IMR-90 (cell line): ENCODE results near the gene WRAP73. TPM values are rescaled to one million over a fixed set of nuclear protein-coding genes. Genes with fewer than 3 reads are reported as not detected.

Experiments
- ATAC-seq: fragments of 200-7000 bp; cut with Tn5 transposase; 2 replicates; pipeline ENCODE4 v1.9.1; 2020; ENCODE audit warnings: low read depth, mild to moderate bottlenecking, moderate library complexity
- BruUV-seq: library from RNA; stranded (reverse); fragments of 400-500 nt; replicated peaks from 2 replicates; lab custom pipeline; 2021; lab: Mats Ljungman, UMichigan
- CTCF ChIA-PET: fragments of 300-600 bp; formaldehyde crosslinking; extraction: SDS; loops from one replicate; lab custom pipeline; 2021; ENCODE audit warnings: antibody characterized with exemption; lab: Yijun Ruan, JAX
- POLR2A ChIA-PET: fragments of 300-600 bp; sonication (Branson Sonifier 250); formaldehyde crosslinking; loops from one replicate; lab custom pipeline; 2022; ENCODE audit warnings: antibody characterized with exemption; ENCODE audit not compliant: unreplicated experiment; lab: Charles Lee
- DNase-seq: peaks from one replicate; pipeline ENCODE4 v3.0.0; 2013
- H2AFZ ChIP-seq: replicated peaks from 2 replicates; pipeline ENCODE3; 2013; ENCODE audit warnings: low read length, mild to moderate bottlenecking; ENCODE audit not compliant: poor library complexity
- H2AK5ac ChIP-seq: 2 replicates; pipeline ENCODE4 v1.6.1; 2013; ENCODE audit warnings: low read depth, low read length, inconsistent platforms
- H2AK9ac ChIP-seq: replicated peaks from 2 replicates; pipeline ENCODE3; 2013; ENCODE audit warnings: mild to moderate bottlenecking, low read depth, low read length, moderate library complexity; ENCODE audit not compliant: poor library complexity
- H2BK120ac ChIP-seq: 2 replicates; pipeline ENCODE4 v1.6.1; 2013; ENCODE audit warnings: low read depth, low read length, inconsistent platforms
- H2BK15ac ChIP-seq: 3 replicates; pipeline ENCODE4 v1.6.1; 2013; ENCODE audit warnings: low read depth, low read length, inconsistent platforms
- H2BK20ac ChIP-seq: 2 replicates; pipeline ENCODE4 v1.6.1; 2013; ENCODE audit warnings: low read depth, mild to moderate bottlenecking, inconsistent platforms, low read length, moderate library complexity
- H2BK5ac ChIP-seq: 2 replicates; pipeline ENCODE4 v1.6.1; 2013; ENCODE audit warnings: mild to moderate bottlenecking, low read depth, low read length, inconsistent platforms; ENCODE audit not compliant: poor library complexity, severe bottlenecking
- H3K14ac ChIP-seq: replicated peaks from 2 replicates; pipeline ENCODE4 v1.6.1; 2013; ENCODE audit warnings: low read depth, low read length, inconsistent platforms
- H3K18ac ChIP-seq: 2 replicates; pipeline ENCODE4 v1.6.1; 2013; ENCODE audit warnings: low read depth, low read length, control low read depth
- H3K23ac ChIP-seq: 2 replicates; pipeline ENCODE4 v1.6.1; 2013; ENCODE audit warnings: low read depth, low read length, inconsistent platforms
- H3K27ac ChIP-seq: 2 replicates; pipeline ENCODE4 v1.5.1; 2013; ENCODE audit warnings: mild to moderate bottlenecking, control low read depth, low read length; ENCODE audit not compliant: insufficient read depth
- H3K27me3 ChIP-seq: 2 replicates; pipeline ENCODE4 v1.6.1; 2013; ENCODE audit warnings: low read length; ENCODE audit not compliant: control insufficient read depth, insufficient read depth
- H3K36me3 ChIP-seq: 2 replicates; pipeline ENCODE4 v1.6.1; 2013; ENCODE audit warnings: low read length, mixed read lengths; ENCODE audit not compliant: control insufficient read depth, insufficient read depth
- H3K4ac ChIP-seq: 2 replicates; pipeline ENCODE4 v1.6.1; 2013; ENCODE audit warnings: low read depth, low read length, inconsistent platforms
- H3K4me1 ChIP-seq: 2 replicates; pipeline ENCODE4 v1.6.1; 2013; ENCODE audit warnings: low read length, mixed read lengths; ENCODE audit not compliant: control insufficient read depth, insufficient read depth
- H3K4me2 ChIP-seq: 2 replicates; pipeline ENCODE4 v1.6.1; 2013; ENCODE audit warnings: low read depth, mild to moderate bottlenecking, control low read depth, low read length, moderate library complexity
- H3K4me3 ChIP-seq: 2 replicates; pipeline ENCODE4 v1.5.1; 2013; ENCODE audit warnings: low read depth, mild to moderate bottlenecking, control low read depth, low read length, moderate library complexity; ENCODE audit not compliant: insufficient read depth
- H3K56ac ChIP-seq: 2 replicates; pipeline ENCODE4 v1.6.1; 2013; ENCODE audit warnings: low read length, inconsistent platforms; ENCODE audit not compliant: insufficient read depth; ENCODE audit errors: extremely low read depth
- H3K79me1 ChIP-seq, 2 experiments: 2 replicates each; pipeline ENCODE4 v1.6.1; 2013; ENCODE audit warnings: low read length in 2 of 2, inconsistent platforms in 1 of 2, low read depth in 1 of 2
- H3K9ac ChIP-seq: 2 replicates; pipeline ENCODE4 v1.6.1; 2013; ENCODE audit warnings: low read depth, low read length, control low read depth
- H3K9me1 ChIP-seq: 2 replicates; pipeline ENCODE4 v1.6.1; 2013; ENCODE audit warnings: low read length, inconsistent platforms; ENCODE audit not compliant: insufficient read depth
- H3K9me3 ChIP-seq: 2 replicates; pipeline ENCODE4 v1.6.1; 2013; ENCODE audit warnings: low read length; ENCODE audit not compliant: control insufficient read depth, insufficient read depth
- H4K20me1 ChIP-seq: 2 replicates; pipeline ENCODE4 v1.6.1; 2013; ENCODE audit warnings: low read length, inconsistent platforms; ENCODE audit not compliant: insufficient read depth
- H4K5ac ChIP-seq: 2 replicates; pipeline ENCODE4 v1.6.1; 2013; ENCODE audit warnings: mild to moderate bottlenecking, low read depth, low read length, control low read depth
- H4K8ac ChIP-seq, 2 experiments: 2 replicates each; pipeline ENCODE4 v1.6.1; 2013; ENCODE audit warnings: low read depth in 2 of 2, low read length in 2 of 2, control low read depth in 1 of 2, inconsistent platforms in 1 of 2
- H4K91ac ChIP-seq: 2 replicates; pipeline ENCODE4 v1.6.1; 2013; ENCODE audit warnings: low read depth, low read length, inconsistent platforms; ENCODE audit not compliant: insufficient read depth
- BHLHE40 ChIP-seq: fragments of 150-350 bp; IDR thresholded peaks from 2 replicates; pipeline ENCODE4 v1.6.1; 2016; ENCODE audit warnings: mild to moderate bottlenecking, low read depth, low read length
- FOS ChIP-seq: fragments of 150-350 bp; IDR thresholded peaks from 2 replicates; pipeline ENCODE4 v1.6.1; 2016; ENCODE audit warnings: low read depth, low read length
- MAZ ChIP-seq: IDR thresholded peaks from 2 replicates; pipeline ENCODE4 v1.6.1; 2012; ENCODE audit warnings: low read depth, mild to moderate bottlenecking, low read length, improper control_type of control experiment, moderate library complexity, borderline replicate concordance
- NFE2L2 ChIP-seq: fragments of 150-350 bp; IDR thresholded peaks from 2 replicates; pipeline ENCODE4 v1.6.1; 2016; ENCODE audit warnings: low read depth, mild to moderate bottlenecking, low read length
- POLR2A ChIP-seq: IDR thresholded peaks from 2 replicates; pipeline ENCODE4 v1.6.1; 2012; ENCODE audit warnings: mild to moderate bottlenecking, low read depth, low read length
- RFX5 ChIP-seq: IDR thresholded peaks from 2 replicates; pipeline ENCODE4 v1.8.0; 2012; ENCODE audit warnings: low read depth, mild to moderate bottlenecking, low read length, moderate library complexity
- SMC3 ChIP-seq: fragments of 150-350 bp; IDR thresholded peaks from 2 replicates; pipeline ENCODE4 v1.6.1; 2016; ENCODE audit warnings: low read depth, mild to moderate bottlenecking, antibody characterized with exemption, low read length, moderate library complexity
- WGBS, 2 experiments: methylation state at CpG; one replicate each; pipeline versions ENCODE4 v1.1.5 to v1.1.7; 2013; ENCODE audit warnings: missing lambda C conversion rate in 2 of 2; ENCODE audit not compliant: insufficient read length in 1 of 2; ENCODE audit errors: extremely low coverage in 2 of 2; 5-methylcytosine and 5-hydroxymethylcytosine counted together
- dilution Hi-C: fragments of 300-500 bp; cut with HindIII; formaldehyde crosslinking; loops from one replicate; pipeline ENCODE4 v1.14.3; 2018; ENCODE audit warnings: low sequenced_read_pairs; ENCODE audit not compliant: unreplicated experiment
- in situ Hi-C: fragments of 300-500 bp; cut with MboI; formaldehyde crosslinking; loops from 3 replicates; pipeline ENCODE4 v1.14.3; 2019; ENCODE audit warnings: low sequenced_read_pairs, inconsistent platforms, mixed read lengths
- intact Hi-C: fragments of 100-400 bp; cut with micrococcal nuclease; formaldehyde crosslinking; loops from 2 replicates; pipeline ENCODE4 v1.10.0; 2022
- polyA plus RNA-seq, 3 experiments: library from polyadenylated mRNA; depleted of rRNA; stranded (reverse); fragments of >200 nt; gene quantifications; 2 replicates each; pipeline ENCODE4 v1.2.3, GENCODE V29; 2012; ENCODE audit warnings: low replicate concordance in 1 of 3
- total RNA-seq: library from RNA; depleted of rRNA; stranded (reverse); fragments of >200 nt; gene quantifications from 2 replicates; pipeline ENCODE4 v1.2.3, GENCODE V29; 2012
- TF ChIP-seq, protein P1 (sequence below): conservative IDR thresholded peaks from 2 replicates; pipeline ENCODE4 v1.5.1; 2012; ENCODE audit warnings: mild to moderate bottlenecking, low read depth, low read length, improper control_type of control experiment

The WRAP73 gene
- total and polyA plus RNA-seq, 2 of the 4 experiments (the other 2 are of a cell fraction), result 10.8 to 23.6 TPM

DNA sequence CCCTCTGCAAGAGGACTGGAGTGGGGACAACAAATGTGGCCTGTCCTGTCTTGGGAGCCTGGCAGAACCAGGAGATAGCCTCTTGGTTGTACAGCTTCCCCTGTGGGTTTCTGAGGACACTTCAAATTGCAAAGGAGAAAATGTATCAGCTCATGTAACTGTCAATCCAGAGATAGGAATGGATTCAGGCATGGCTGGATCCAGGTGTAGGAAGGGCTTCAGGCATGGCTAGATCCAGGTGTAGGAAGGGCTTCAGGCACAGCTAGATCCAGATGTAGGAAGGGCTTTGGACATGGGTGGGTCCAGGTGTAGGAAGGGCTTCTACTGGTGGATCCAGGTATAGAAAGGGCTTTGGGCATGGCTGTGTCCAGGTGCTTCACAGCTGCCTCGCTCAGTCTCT is 33.3 kb upstream of the WRAP73 start:
- dilution Hi-C loops, result no loop called here
- Histone ChIP-seq H3K4ac (no peak overlapping the region), H3K18ac (no peak overlapping the region), H3K4me3 (no peak overlapping the region), H2AFZ (no peak overlapping the region), H4K5ac (no peak overlapping the region), H4K8ac (no peak overlapping the region), H3K56ac (no peak overlapping the region), H3K14ac (no peak overlapping the region), H2BK120ac (no peak overlapping the region), H3K79me1 (no peaks in the 10 kb centered on the region), H3K9me1 (no peaks in the 10 kb centered on the region), H4K91ac (no peak overlapping the region), H2BK15ac (no peak overlapping the region), H2AK9ac (peak overlapping the region; percentile 37), H3K4me1 (no peaks in the 10 kb centered on the region), H3K36me3 (no peaks in the 10 kb centered on the region), H3K27me3 (peaks cover 18% of the 10 kb centered on the region; the same call in 1 of the 2 replicates), H2AK5ac (no peak overlapping the region), H3K4me2 (no peak overlapping the region), H2BK20ac (no peak overlapping the region), H2BK5ac (no peak overlapping the region), H3K27ac (no peak overlapping the region), H3K9ac (no peak overlapping the region), H4K20me1 (no peaks in the 10 kb centered on the region), H3K23ac (no peak overlapping the region), H3K9me3 (no peaks in the 10 kb centered on the region)
- DNase-seq (no peak), ATAC-seq (no peak)
- intact Hi-C loops, result no loop called here
- TF ChIP-seq FOS (no peak), SMC3 (no peak), BHLHE40 (no peak), POLR2A (no peak), NFE2L2 (no peak), RFX5 (no peak), MAZ (no peak)
- TF ChIP-seq, protein P1, sequence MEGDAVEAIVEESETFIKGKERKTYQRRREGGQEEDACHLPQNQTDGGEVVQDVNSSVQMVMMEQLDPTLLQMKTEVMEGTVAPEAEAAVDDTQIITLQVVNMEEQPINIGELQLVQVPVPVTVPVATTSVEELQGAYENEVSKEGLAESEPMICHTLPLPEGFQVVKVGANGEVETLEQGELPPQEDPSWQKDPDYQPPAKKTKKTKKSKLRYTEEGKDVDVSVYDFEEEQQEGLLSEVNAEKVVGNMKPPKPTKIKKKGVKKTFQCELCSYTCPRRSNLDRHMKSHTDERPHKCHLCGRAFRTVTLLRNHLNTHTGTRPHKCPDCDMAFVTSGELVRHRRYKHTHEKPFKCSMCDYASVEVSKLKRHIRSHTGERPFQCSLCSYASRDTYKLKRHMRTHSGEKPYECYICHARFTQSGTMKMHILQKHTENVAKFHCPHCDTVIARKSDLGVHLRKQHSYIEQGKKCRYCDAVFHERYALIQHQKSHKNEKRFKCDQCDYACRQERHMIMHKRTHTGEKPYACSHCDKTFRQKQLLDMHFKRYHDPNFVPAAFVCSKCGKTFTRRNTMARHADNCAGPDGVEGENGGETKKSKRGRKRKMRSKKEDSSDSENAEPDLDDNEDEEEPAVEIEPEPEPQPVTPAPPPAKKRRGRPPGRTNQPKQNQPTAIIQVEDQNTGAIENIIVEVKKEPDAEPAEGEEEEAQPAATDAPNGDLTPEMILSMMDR, result no peak
- CTCF ChIA-PET, result no interaction called here
- in situ Hi-C loops, result no loop called here
- 67% methylated on average over 1 of the region's 1 CpG; no CpG with 5 or more reads in 1 of the 2 experiments for WGBS, 2 experiments
- no TSS peak for BruUV-seq
- POLR2A ChIA-PET, result no interaction called here
